Measurements from ENCODE around the gene ATG14. TPM values are rescaled to one million over a fixed set of nuclear protein-coding genes. Genes with fewer than 3 reads are reported as not detected.

The ATG14 gene
- total RNA-seq, 1 donor from 2014 or later, result 4.8 TPM

Other genes with a start within 250 kb of the ATG14 start
- gene DLGAP5, start 220.2 kb downstream of the ATG14 start, total RNA-seq, result 22.4 and 26.4 TPM in 2 replicates
- 24.7 and 26.6 TPM in 2 replicates for gene FBXO34, start 140.4 kb downstream of the ATG14 start, total RNA-seq
- not detected in 2 replicates for gene TBPL2, start 28.8 kb upstream of the ATG14 start, total RNA-seq
- 123 and 135 TPM in 2 replicates for gene KTN1, start 168.4 kb upstream of the ATG14 start, total RNA-seq